HL-60 (cell line): Measurements from ENCODE around the gene NMRK1.

Experiments
- DNase-seq, 2 experiments: peaks; one replicate each; pipeline ENCODE4 v3.0.0-alpha.2; 2010 to 2020; ENCODE audit warnings: low read depth in 1 of 2, low spot score in 1 of 2
- H3K27ac ChIP-seq: fragments of 250-450 bp; sonication (Bioruptor Pico); replicated peaks from 2 replicates; pipeline ENCODE4 v1.5.1; 2020; ENCODE audit warnings: mild to moderate bottlenecking, moderate library complexity
- H3K27me3 ChIP-seq: fragments of 250-450 bp; sonication (Bioruptor Pico); 2 replicates; pipeline ENCODE4 v1.5.1; 2021; ENCODE audit warnings: mild to moderate bottlenecking, moderate library complexity; ENCODE audit not compliant: insufficient read depth, poor library complexity, severe bottlenecking
- H3K4me3 ChIP-seq: replicated peaks from 2 replicates; pipeline ENCODE4 v1.5.1; 2011; ENCODE audit warnings: mild to moderate bottlenecking, control low read depth, low read length; ENCODE audit not compliant: insufficient read depth
- GABPA ChIP-seq: IDR thresholded peaks from 2 replicates; pipeline ENCODE4 v1.6.1; 2012; ENCODE audit warnings: low read depth
- POLR2AphosphoS5 ChIP-seq: IDR thresholded peaks from 2 replicates; pipeline ENCODE4 v1.6.1; 2012; ENCODE audit warnings: low read depth
- REST ChIP-seq: IDR thresholded peaks from 2 replicates; pipeline ENCODE4 v1.6.1; 2012; ENCODE audit warnings: low read depth; ENCODE audit not compliant: insufficient replicate concordance
- SPI1 ChIP-seq: IDR thresholded peaks from 2 replicates; pipeline ENCODE4 v1.6.1; 2012; ENCODE audit warnings: low read depth, mild to moderate bottlenecking, borderline replicate concordance
- TF ChIP-seq, protein P1 (sequence below): IDR thresholded peaks from one replicate; pipeline ENCODE4 v1.5.1; 2011; ENCODE audit warnings: low read length, control low read depth, inconsistent platforms; ENCODE audit not compliant: insufficient read depth

The NMRK1 gene

DNA sequence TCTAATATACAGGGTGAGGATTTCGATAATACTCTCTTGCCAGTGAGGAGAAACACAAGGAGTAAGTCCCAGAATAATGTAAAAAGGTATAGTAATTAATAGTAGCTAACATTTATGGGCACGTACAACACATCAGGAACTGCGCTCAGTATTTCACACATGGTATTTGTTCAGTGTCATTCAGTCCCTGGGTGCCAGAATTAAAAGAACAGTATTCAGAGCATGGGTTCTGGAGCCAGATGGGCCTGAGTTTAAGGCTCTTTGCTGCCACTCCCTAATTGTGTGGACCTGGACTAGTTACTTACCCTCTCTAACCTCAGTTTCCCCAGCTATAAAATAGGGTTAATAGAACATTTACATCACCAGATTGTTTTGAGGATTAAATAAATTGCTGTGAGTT, 16.7 kb upstream of the NMRK1 start:
- TF ChIP-seq, protein P1, sequence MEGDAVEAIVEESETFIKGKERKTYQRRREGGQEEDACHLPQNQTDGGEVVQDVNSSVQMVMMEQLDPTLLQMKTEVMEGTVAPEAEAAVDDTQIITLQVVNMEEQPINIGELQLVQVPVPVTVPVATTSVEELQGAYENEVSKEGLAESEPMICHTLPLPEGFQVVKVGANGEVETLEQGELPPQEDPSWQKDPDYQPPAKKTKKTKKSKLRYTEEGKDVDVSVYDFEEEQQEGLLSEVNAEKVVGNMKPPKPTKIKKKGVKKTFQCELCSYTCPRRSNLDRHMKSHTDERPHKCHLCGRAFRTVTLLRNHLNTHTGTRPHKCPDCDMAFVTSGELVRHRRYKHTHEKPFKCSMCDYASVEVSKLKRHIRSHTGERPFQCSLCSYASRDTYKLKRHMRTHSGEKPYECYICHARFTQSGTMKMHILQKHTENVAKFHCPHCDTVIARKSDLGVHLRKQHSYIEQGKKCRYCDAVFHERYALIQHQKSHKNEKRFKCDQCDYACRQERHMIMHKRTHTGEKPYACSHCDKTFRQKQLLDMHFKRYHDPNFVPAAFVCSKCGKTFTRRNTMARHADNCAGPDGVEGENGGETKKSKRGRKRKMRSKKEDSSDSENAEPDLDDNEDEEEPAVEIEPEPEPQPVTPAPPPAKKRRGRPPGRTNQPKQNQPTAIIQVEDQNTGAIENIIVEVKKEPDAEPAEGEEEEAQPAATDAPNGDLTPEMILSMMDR: no peak
- no peak for TF ChIP-seq REST
- TF ChIP-seq GABPA: no peak
- no peak for TF ChIP-seq SPI1
- Histone ChIP-seq H3K27ac (no peak overlapping the region), H3K4me3 (no peak overlapping the region), H3K27me3 (no peaks in the 10 kb centered on the region)
- DNase-seq: no peak

GRCh38 chr9:75102177-75102790, 14.3 kb upstream of the NMRK1 start:
- H3K4me3 ChIP-seq: no peak overlapping the region
- H3K27ac ChIP-seq: no peak overlapping the region
- no peak for DNase-seq
- H3K27me3 ChIP-seq: no peaks in the 10 kb centered on the region
- TF ChIP-seq REST: no peak
- no peak for TF ChIP-seq POLR2AphosphoS5
- no peak for TF ChIP-seq GABPA
- TF ChIP-seq, protein P1: no peak
- TF ChIP-seq SPI1: no peak

GRCh38 chr9:75101004-75101588, 13.1 kb upstream of the NMRK1 start:
- DNase-seq: no peak
- Histone ChIP-seq H3K27ac (no peak overlapping the region), H3K4me3 (no peak overlapping the region), H3K27me3 (no peaks in the 10 kb centered on the region)
- TF ChIP-seq, protein P1: no peak
- TF ChIP-seq SPI1: no peak
- TF ChIP-seq GABPA: no peak
- TF ChIP-seq POLR2AphosphoS5: no peak
- TF ChIP-seq REST: no peak
